ENCODE data around the gene CHRNA1. TPM values are rescaled to one million over a fixed set of nuclear protein-coding genes. Genes with fewer than 3 reads are reported as not detected.

CHRNA1 gene
- total RNA-seq, 1 donor from 2014 or later = 0.24 TPM

DNA sequence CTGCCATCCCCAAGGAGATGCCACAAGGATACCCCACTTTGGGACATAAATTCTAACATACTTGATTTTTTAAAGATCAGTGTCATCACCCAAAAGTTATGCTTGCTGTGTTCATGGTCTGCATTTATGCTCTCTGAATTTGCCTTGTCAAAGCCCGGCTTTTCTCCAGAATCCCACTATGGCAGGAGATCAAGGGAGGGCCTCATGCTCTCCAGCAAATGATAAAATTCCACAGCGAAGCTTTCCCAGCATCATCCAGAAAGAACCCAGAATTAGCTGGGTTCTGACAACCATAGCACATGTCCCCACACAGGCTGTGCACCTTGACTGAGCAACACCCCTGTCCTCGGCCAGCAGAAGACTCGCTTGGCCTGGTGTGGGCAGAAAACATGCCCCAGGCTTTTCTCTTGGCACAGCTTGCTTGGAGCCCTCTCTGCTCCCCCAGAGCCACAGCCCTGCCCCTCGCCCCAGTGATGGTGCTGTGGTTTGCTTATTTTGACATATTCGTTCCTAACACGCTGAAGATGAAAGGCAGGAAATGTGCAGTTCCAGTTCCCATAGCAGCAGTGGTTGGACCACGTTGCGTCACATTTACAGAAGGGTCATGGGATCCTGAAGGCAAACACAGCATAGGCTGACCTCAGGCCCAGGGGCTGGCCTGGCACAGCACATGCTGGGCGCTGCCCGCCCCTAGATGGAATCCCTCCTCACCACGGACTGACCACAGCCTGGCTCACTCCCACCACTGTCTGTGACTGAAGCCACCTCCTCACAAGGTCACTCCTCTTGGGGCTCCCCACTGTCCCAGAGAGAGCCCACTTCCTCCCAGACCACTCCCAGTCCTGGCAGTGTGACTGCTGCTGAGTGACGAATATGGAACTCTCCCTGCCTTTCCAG, 14.1 kb upstream of the CHRNA1 start:
- Mint-ChIP-seq H3K36me3 (ENCODE audit: unreplicated experiment) (no peaks in the 10 kb centered on the region), H3K27me3 (ENCODE audit: unreplicated experiment) (no peaks in the 10 kb centered on the region), H3K9me3 (ENCODE audit: unreplicated experiment) (no peaks in the 10 kb centered on the region), H3K4me3 (ENCODE audit: unreplicated experiment) (peak overlapping the region; percentile 10), H3K4me1 (ENCODE audit: unreplicated experiment) (peaks cover 71% of the 10 kb centered on the region), H3K27ac (ENCODE audit: unreplicated experiment) (peak overlapping the region; percentile 95)
- TF ChIP-seq, protein P1, sequence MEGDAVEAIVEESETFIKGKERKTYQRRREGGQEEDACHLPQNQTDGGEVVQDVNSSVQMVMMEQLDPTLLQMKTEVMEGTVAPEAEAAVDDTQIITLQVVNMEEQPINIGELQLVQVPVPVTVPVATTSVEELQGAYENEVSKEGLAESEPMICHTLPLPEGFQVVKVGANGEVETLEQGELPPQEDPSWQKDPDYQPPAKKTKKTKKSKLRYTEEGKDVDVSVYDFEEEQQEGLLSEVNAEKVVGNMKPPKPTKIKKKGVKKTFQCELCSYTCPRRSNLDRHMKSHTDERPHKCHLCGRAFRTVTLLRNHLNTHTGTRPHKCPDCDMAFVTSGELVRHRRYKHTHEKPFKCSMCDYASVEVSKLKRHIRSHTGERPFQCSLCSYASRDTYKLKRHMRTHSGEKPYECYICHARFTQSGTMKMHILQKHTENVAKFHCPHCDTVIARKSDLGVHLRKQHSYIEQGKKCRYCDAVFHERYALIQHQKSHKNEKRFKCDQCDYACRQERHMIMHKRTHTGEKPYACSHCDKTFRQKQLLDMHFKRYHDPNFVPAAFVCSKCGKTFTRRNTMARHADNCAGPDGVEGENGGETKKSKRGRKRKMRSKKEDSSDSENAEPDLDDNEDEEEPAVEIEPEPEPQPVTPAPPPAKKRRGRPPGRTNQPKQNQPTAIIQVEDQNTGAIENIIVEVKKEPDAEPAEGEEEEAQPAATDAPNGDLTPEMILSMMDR (IDR thresholded peaks at IDR 0.05) = no peak
- peak; percentile 88 for DNase-seq (ENCODE audit: extremely low spot score, unreplicated experiment)

DNA sequence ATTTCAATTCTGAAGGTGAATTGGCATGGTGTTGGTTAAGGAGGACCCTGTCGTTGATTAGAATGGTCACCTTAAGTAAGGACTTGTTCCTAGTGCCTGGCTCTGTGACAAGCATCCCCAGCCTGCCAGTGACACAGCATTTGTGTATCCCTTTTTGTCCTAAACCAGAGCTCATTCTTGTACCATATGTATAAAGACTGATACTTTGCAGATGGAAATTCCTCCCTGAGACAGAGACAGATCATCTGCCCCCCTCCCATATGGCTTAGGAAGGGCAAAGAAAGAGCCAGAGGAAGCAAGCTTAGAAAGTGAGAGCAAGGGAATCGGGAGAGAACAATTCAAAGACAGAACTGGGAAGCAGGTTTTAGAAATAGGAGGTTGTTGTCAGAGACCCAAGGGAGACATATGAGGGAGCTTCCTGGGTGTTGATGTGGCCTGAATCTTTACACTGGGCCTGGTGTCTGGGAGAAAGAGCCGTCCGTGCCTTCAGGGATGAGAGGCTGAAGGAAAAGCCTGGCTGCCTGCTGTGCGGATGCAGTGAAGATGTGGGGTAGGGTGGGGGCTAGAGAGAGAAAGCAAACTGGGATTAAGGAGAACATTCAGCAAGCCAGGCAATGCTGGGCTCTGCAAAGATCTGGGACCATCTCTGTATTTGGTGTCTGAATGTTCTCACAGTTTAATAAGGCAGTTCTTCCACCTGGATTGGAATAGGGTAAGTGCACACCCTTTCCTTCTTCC, 13.2 kb upstream of the CHRNA1 start:
- H3K4me1 Mint-ChIP-seq (ENCODE audit: unreplicated experiment) = peaks cover 72% of the 10 kb centered on the region
- TF ChIP-seq, protein P1 (IDR thresholded peaks at IDR 0.05) = no peak
- H3K4me3 Mint-ChIP-seq (ENCODE audit: unreplicated experiment) = no peak overlapping the region
- peak overlapping the region; percentile 95 for H3K27ac Mint-ChIP-seq (ENCODE audit: unreplicated experiment)
- no peak for DNase-seq (ENCODE audit: extremely low spot score, unreplicated experiment)
- H3K36me3 Mint-ChIP-seq (ENCODE audit: unreplicated experiment) = no peaks in the 10 kb centered on the region
- no peaks in the 10 kb centered on the region for H3K27me3 Mint-ChIP-seq (ENCODE audit: unreplicated experiment)
- H3K9me3 Mint-ChIP-seq (ENCODE audit: unreplicated experiment) = no peaks in the 10 kb centered on the region

DNA sequence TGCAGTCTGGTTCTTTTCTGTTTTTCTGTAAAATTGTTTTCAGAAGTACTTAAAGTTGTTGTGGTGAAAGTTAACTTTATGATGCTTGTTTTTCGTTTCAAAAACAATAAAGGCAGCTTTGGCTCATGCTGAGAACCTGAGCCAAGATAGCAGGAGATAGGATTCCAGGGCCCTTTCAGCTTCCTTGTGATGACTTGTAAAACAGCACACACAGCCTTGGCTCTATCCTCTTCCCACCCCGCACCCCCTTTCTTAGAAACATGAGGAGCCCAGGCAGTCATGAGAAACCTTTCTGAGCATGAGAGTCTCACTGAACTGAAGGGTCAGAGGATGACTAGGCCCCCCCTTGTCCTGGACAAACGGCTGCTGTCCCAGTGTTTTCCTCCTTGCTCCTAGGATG, 12.4 kb upstream of the CHRNA1 start:
- no peak overlapping the region for H3K4me3 Mint-ChIP-seq (ENCODE audit: unreplicated experiment)
- no peaks in the 10 kb centered on the region for H3K9me3 Mint-ChIP-seq (ENCODE audit: unreplicated experiment)
- peaks cover 75% of the 10 kb centered on the region for H3K4me1 Mint-ChIP-seq (ENCODE audit: unreplicated experiment)
- no peak for DNase-seq (ENCODE audit: extremely low spot score, unreplicated experiment)
- H3K36me3 Mint-ChIP-seq (ENCODE audit: unreplicated experiment) = no peaks in the 10 kb centered on the region
- no peaks in the 10 kb centered on the region for H3K27me3 Mint-ChIP-seq (ENCODE audit: unreplicated experiment)
- peak overlapping the region; percentile 60 for H3K27ac Mint-ChIP-seq (ENCODE audit: unreplicated experiment)
- TF ChIP-seq, protein P1 (IDR thresholded peaks at IDR 0.05) = no peak

DNA sequence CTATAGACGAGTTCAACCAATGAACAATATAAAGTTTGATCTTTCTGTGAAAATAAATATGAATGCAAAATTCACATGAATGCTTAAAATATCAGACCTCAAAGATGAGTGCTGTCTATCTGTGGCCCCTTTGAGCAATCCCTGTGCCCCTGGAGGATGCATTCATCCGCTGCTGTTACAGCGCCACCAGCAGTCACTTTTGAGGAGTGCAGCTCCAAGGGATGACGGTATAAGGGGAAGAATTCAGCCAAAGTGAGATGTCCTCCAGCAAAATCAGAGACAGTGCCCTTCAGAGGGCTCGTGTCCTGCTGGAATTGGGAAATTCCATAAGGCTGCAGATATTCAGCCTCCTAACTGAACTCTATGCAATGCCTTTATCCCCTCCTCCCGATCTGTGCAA, 12.0 kb upstream of the CHRNA1 start:
- peak overlapping the region; percentile 60 for H3K27ac Mint-ChIP-seq (ENCODE audit: unreplicated experiment)
- no peak for DNase-seq (ENCODE audit: extremely low spot score, unreplicated experiment)

More for the DNA sequence above, 12.0 kb upstream of the CHRNA1 start:
- Mint-ChIP-seq H3K27me3 (ENCODE audit: unreplicated experiment) (no peaks in the 10 kb centered on the region), H3K36me3 (ENCODE audit: unreplicated experiment) (no peaks in the 10 kb centered on the region), H3K9me3 (ENCODE audit: unreplicated experiment) (no peaks in the 10 kb centered on the region), H3K4me1 (ENCODE audit: unreplicated experiment) (peaks cover 74% of the 10 kb centered on the region), H3K4me3 (ENCODE audit: unreplicated experiment) (no peak overlapping the region)
- TF ChIP-seq, protein P1 (IDR thresholded peaks at IDR 0.05) = peak; percentile 41

All from osteocyte (in vitro differentiated cells).